GM18526 (cell line): ENCODE data around the gene TRAF5.
A peak's percentile ranks its signal among the peaks of the same experiment; 100 is the strongest.

Experiments used
- POLR2A ChIP-seq: IDR thresholded peaks from 3 replicates; pipeline ENCODE4 v1.6.1; 2011; ENCODE audit not compliant: insufficient read length; ENCODE audit errors: extremely low read depth

TRAF5 gene, protein sequence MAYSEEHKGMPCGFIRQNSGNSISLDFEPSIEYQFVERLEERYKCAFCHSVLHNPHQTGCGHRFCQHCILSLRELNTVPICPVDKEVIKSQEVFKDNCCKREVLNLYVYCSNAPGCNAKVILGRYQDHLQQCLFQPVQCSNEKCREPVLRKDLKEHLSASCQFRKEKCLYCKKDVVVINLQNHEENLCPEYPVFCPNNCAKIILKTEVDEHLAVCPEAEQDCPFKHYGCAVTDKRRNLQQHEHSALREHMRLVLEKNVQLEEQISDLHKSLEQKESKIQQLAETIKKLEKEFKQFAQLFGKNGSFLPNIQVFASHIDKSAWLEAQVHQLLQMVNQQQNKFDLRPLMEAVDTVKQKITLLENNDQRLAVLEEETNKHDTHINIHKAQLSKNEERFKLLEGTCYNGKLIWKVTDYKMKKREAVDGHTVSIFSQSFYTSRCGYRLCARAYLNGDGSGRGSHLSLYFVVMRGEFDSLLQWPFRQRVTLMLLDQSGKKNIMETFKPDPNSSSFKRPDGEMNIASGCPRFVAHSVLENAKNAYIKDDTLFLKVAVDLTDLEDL

DNA sequence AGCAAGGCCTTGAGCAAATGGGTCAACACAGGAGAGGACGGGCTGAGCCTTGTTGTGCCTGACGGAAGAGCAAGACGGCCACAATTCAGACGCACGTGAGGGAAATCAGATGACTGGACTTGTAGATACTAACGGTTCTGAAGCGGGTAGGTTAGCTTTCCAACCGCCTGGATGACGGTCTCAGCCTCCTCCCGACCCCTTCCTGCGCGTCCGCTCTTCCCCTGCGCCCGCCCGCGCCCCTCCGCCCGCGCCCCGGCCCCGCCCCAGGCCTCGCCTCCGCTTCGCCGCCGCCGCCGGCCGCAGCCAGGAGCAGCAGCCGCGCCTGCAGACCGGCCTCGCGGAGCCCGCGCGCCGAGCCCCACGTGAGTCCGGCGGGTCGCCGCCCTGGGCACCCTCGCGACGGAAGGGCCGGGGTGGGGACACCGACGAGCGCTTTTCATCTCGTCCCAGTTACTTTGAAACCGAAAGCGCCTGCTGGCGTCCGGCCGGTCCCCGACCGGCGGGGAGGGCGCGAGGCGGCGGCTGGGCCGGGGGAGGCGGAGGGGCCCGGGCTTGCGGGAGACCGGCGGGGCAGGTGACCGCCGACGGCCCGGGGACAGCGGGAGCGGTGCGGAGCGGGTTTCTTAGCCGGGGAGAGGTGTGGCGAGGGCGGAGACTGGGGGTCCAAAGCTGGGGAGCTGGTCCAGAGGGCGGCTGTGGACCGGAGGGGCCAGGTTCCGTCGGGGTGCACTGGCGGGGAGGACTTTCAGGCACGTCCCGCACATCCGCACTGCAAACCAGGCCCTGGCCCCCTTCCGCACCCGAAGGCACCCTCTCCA is at the start of gene TRAF5:
TRAF5 (plus strand) TSS at position 306 of the 818 bp plus-strand sequence. CDS start 26,407 bp downstream, outside the sequence.
- TF ChIP-seq POLR2A: peak; percentile 64

DNA sequence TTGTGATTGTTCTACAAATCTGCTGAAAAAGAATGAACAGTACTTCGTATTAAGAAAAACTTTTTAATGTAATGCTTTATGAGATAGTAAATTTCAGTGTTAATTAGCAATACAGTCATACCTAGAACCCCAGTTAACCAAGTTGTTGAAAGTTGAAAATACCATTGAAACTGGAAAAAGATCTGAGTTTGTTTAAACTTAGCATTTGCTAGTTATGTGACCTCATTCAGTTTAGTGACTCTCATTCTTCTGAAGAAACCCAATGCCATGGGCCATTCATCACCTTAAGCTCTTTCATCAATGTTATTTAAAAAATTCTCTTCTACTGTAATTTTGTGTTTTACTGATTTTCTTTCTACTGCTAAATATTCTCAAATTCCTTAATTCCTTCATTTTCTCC is 47.3 kb upstream of the TRAF5 start:
- TF ChIP-seq POLR2A: no peak

DNA sequence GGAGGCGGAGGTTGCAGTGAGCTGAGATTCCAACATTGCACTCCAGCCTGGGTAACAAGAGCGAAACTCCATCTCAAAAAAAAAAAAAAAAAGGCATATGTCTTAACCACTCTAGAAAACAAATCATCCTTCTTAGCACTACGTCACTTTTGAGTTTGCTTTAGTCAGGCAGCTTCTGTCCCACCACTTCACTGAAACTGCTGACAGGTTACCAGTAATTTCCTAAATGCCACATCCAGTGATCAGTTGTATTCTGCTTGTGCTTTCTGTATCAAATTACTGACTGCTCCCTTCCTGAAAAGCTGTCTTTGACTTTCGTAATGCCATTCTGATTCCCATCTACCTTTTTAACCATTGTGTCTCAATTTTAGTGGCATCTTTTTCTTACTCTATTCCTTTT is 45.7 kb upstream of the TRAF5 start:
- TF ChIP-seq POLR2A: no peak

DNA sequence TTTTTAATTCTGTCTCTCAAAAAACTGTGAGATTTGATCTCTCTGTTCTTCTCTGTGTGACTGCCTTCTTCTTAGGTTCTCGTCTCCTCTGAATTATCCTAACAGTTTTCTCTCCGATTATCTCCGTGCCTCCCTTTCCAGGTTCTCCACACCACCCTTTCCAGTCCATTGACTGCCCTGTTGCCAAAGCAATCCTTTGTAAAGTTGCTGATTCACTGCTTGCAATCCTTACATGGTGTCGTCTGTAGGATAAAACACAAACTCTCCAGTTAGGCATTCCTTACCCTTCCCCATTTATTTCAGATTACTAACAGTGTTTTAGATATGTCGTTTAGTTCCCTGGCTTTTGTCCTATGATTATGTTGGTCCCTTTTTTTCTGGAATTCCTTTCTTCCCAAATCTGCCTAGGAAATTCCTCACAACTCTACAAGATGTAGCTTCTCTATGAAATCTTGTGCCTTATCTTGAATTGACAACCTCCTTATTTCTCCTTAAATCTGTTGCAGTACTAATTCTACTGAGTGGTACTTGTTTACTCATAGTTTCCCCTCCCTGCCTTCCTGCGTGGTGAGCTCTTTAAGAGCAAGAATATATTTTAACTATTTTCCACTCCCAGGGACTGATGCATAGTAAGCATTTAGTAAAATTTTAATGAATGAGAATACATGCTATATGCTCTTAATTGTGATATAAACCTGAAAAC is 45.2 kb upstream of the TRAF5 start:
- no peak for TF ChIP-seq POLR2A

DNA sequence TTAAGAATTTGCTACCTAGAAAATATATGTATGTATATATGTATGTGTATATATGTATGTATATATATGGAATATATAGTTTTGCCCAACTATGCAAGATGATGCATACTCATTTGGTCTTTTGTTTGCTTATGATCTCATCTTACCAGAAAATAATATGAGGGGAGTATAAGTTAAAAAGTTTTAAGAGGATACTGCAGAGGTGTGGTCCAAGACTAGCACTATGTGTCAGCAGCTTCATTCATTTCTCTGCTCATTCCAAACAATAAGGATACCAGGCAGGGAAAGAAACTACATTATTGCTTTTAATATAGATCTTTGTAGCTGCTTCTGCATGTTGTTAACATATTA is 44.6 kb upstream of the TRAF5 start:
- TF ChIP-seq POLR2A: no peak

DNA sequence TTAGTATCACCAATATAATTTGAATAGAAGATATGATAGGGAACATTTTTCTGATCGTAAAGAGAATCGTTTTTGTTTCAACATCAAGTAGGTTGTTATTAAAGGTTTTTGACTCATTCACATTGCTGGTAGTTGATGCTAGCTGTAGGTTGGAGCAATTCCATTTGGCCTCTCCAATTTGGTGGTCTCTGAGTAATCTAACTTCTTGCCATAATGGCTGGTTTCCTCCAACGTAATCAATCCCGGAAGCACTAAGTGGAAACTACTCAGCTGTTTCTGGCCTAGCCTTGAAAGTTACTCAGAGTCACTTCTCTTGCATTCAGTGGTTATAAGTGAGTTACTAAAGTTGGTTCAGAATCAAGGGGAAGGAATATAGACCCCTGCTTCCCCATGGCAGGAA is 41.4 kb upstream of the TRAF5 start:
- no peak for TF ChIP-seq POLR2A

DNA sequence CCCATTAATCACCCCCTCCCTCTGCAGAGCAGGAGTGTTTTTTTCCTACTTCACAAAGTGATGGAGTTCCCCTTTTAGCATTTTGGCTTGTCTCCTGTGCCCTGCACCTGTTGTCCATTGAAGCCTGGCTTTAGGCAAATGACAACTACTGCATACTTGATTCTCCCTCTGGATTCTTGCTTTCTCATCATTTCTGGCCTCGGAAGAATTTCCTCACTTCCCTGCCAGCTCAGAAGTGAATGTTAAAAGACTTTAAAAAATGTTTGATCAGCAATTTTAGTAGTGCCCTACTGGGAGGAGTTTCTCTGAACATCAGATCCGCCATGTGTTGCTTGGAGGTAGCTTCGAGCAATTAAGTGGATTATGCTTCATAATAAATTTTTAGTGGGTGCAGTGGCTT is 39.4 kb upstream of the TRAF5 start:
- no peak for TF ChIP-seq POLR2A

DNA sequence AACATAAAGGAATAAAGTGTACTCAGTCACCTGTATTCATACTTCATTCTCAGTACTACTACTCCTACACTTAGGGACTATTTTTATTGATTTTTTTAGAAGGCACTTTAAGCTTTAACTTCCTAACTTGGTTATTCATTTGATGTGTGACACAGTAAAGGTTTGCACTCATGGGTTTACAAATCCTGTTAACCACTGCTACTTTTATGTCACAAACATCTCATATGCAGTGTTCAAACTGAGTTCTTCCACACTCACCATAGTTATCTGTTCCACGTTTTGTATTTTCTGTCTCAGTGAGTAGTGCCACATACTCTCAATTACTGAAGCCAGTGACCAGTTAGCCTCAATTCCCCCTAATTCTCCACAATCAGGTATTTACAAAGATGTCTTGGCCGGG is 34.2 kb upstream of the TRAF5 start:
- TF ChIP-seq POLR2A: no peak

DNA sequence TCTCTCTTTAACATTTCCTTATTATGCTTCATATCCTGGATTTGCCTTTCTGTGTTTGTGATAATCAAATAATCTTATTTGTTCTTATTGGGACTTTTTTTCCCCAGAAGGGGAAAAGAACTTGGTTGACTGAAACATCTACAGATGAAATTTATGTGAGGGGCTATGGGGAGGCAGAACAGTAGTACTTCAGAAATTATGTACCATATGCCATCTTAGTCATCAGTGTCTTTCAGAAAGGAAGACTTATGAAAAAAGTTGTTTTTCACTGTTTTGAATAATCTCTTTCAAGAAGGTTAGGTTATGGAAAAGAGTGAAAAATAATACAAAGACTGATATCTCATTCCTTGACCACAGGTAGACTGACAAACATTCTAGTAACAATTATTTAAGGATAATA is 30.2 kb upstream of the TRAF5 start:
- TF ChIP-seq POLR2A: no peak

DNA sequence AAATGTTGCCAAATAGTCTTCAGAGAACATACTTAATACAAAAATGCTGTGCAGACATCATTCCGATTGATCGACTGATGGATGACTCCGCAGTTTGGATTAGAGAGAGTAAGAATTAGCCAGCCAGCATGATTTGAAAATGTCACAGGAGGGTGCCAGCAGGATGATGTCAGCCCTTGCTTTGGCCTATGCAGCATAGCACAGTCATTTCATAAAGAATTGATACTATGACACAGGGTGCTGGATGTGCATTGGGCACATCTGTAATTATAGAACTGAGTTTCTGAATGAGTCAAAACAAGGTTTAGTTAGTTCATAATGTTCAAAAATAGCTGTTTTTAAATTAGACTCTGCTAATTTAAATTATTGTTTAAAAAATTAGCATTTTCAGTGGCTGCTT is 21.6 kb upstream of the TRAF5 start:
- TF ChIP-seq POLR2A: no peak

DNA sequence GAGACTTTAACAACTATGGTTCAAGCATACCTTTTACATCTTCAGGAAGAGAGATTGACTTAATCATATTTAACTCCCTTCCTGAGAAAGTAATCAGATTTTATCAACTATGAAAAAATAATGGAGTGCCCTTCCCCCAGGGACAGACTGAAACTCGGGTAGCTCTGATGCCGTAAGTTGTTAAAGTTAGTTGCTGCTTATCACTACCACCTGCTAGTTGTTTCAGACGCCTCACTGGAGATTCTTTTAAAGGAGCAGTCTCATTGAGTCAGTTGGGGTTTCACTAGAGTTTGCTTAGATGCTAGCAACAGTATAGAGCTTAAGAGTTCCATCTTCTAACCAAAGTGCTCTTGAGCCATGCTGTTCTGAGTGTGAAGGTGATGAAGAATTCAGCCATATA is 17.0 kb upstream of the TRAF5 start:
- TF ChIP-seq POLR2A: no peak

DNA sequence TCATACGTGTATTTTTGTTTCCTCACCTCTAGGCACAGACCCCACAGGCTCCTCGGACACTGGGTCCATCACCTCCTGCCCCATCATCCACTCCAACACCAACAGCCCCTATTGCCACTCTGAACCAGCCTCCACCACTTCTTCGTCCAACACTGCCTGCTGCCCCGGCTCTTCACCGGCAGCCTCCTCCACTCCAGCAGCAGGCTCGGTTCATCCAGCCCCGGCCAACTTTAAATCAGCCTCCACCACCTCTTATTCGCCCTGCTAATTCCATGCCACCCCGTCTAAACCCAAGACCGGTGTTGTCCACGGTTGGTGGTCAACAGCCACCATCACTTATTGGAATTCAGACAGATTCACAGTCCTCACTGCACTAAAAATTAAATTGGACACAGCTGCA is 13.2 kb upstream of the TRAF5 start:
- TF ChIP-seq POLR2A: no peak

DNA sequence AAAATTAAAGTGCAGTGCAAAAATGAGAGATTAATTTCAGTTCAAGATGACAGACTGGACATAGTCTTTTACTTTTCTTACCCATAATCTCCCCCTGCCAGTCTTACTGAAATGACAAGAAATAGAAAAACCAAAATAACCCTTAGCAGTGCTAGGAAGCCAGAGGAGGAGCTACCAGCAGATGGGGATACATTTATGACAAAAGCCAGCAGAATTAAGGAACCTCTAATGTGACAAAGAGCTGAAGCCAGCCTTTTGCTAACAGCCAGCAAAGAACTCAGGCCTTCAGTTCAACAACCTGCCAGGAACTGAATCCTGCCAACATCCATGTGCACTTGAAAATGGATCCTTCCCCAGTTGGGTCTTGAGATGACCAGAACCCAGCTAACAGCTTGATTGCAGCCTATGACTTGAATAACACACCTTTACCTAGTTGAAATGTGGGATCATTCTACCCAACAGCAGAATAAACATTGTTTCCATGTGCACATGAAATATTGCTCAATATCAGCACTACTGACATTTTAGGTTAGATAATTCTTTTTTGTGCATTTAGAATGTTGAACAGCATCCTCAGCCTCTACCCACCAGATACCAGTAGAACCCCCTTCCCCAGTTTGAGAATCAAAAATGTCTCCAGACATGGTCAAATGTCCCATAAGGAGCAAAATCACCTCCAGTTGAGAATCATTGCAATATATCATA is 7.9 kb upstream of the TRAF5 start:
- TF ChIP-seq POLR2A: no peak

DNA sequence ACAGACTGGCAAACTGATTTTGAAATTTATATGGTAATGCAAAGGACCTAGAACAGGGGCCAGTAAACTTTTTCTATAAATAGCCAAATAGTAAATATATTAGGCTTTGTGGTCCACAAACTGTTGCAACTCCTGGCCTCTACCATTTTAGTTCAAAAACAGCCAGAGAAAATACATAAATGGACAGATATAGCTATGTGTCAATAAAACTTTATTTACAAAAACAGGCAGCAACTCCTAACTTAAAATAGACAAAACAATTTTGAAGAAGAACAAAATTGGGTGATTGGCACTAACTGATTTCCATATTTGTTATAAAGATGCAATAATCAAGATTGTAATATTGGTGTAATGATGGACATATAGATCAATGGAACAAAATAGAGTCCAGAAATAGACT is 6.7 kb upstream of the TRAF5 start:
- TF ChIP-seq POLR2A: no peak

DNA sequence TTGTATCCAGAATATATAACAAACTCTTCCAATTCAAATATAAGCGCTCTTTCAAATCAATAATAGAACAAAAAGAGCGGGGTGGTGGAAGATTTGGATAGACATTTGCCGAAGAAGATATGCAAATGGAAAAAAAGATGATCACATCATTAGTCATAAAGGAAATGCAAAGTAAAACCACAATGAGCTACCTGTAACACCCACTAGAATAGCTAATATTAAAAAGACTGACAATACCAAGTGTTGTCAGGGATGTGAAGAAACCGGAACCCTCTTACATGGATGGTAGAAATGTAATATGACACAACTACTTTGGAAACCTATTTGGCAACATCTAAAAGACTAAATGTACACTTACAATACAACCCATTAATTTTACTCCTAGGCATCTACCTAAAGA is 5.7 kb upstream of the TRAF5 start:
- TF ChIP-seq POLR2A: no peak
